ENCODE results near the gene PCCA. TPM values are rescaled to one million over a fixed set of nuclear protein-coding genes. Genes with fewer than 3 reads are reported as not detected.
"Not testable (repeated sequence)": the region's sequence is repeated elsewhere in the genome, so short reads cannot be mapped to it uniquely, and the experiment has no call there.

The PCCA gene
- polyA plus RNA-seq, 1 experiment = 22.6 TPM

- Histone ChIP-seq H3K4me3 (ENCODE audit: low read depth, low read length) (peak overlapping the region; percentile 88), H3K9me3 (ENCODE audit: control insufficient read depth, insufficient read depth, low read length) (no peaks in the 10 kb centered on the region), H3K27ac (ENCODE audit: low read depth, low read length) (no peak overlapping the region), H3K27me3 (ENCODE audit: control insufficient read depth, insufficient read depth, low read length) (no peaks in the 10 kb centered on the region)
- CTCF ChIA-PET = interaction anchor here (0.7 to 1.2 kb wide), 2 partner anchors 144 to 147 kb away, joined by 3 to 5 read pairs; no protein-coding TSS in a partner anchor
- no peak for TF ChIP-seq CTCF (IDR thresholded peaks at IDR 0.05; ENCODE audit: low read depth, low read length)
- no peak for DNase-seq (ENCODE audit: low read depth, low spot score)
- POLR2A ChIA-PET = interaction anchor here (0.5 to 1.3 kb wide), 5 partner anchors 10 to 306 kb away, joined by 3 to 14 read pairs (median 3); no protein-coding TSS in a partner anchor
Measured at GRCh38 chr13:100088273-100088643, 635 bp upstream of the PCCA start.

GRCh38 chr13:100089465-100090032, 656 bp downstream of the PCCA start:
- ChIA-PET POLR2A (interaction anchor here (0.6 to 0.7 kb wide), 2 partner anchors 125 to 132 kb away, joined by 3 to 8 read pairs; no protein-coding TSS in a partner anchor), CTCF (interaction anchor here (1.1 to 1.9 kb wide), 2 partner anchors 9 to 146 kb away, joined by 3 to 7 read pairs; no protein-coding TSS in a partner anchor)
- Histone ChIP-seq H3K27ac (ENCODE audit: low read depth, low read length) (peak overlapping the region; percentile 65), H3K4me3 (ENCODE audit: low read depth, low read length) (peak overlapping the region; percentile 88), H3K9me3 (ENCODE audit: control insufficient read depth, insufficient read depth, low read length) (no peaks in the 10 kb centered on the region), H3K27me3 (ENCODE audit: control insufficient read depth, insufficient read depth, low read length) (no peaks in the 10 kb centered on the region)
- no peak for TF ChIP-seq CTCF (IDR thresholded peaks at IDR 0.05; ENCODE audit: low read depth, low read length)
- no peak for DNase-seq (ENCODE audit: low read depth, low spot score)

- CTCF ChIA-PET = interaction anchor here (1.9 kb wide), 1 partner anchor 8 kb away, joined by 7 read pairs; no protein-coding TSS in a partner anchor
Measured at GRCh38 chr13:100090861-100091260, 2.0 kb downstream of the PCCA start.

GRCh38 chr13:100091391-100091790, 2.5 kb downstream of the PCCA start:
- no peak overlapping the region for H3K27ac ChIP-seq (ENCODE audit: low read depth, low read length)
- no peaks in the 10 kb centered on the region for H3K27me3 ChIP-seq (ENCODE audit: control insufficient read depth, insufficient read depth, low read length)
- TF ChIP-seq CTCF (IDR thresholded peaks at IDR 0.05; ENCODE audit: low read depth, low read length) = no peak
- DNase-seq (ENCODE audit: low read depth, low spot score) = no peak
- no peak overlapping the region for H3K4me3 ChIP-seq (ENCODE audit: low read depth, low read length)
- POLR2A ChIA-PET = no interaction called here
- H3K9me3 ChIP-seq (ENCODE audit: control insufficient read depth, insufficient read depth, low read length) = peaks cover 4% of the 10 kb centered on the region; the same call in 1 of the 2 replicates
- CTCF ChIA-PET = no interaction called here

More at GRCh38 chr13:100090861-100091260, 2.0 kb downstream of the PCCA start:
- DNase-seq (ENCODE audit: low read depth, low spot score) = no peak
- no peak overlapping the region for H3K4me3 ChIP-seq (ENCODE audit: low read depth, low read length)
- H3K27me3 ChIP-seq (ENCODE audit: control insufficient read depth, insufficient read depth, low read length) = no peaks in the 10 kb centered on the region
- H3K27ac ChIP-seq (ENCODE audit: low read depth, low read length) = no peak overlapping the region
- TF ChIP-seq CTCF (IDR thresholded peaks at IDR 0.05; ENCODE audit: low read depth, low read length) = no peak
- POLR2A ChIA-PET = interaction anchor here (0.5 kb wide), 1 partner anchor 279 kb away, joined by 7 read pairs; no protein-coding TSS in a partner anchor
- H3K9me3 ChIP-seq (ENCODE audit: control insufficient read depth, insufficient read depth, low read length) = peaks cover 4% of the 10 kb centered on the region; the same call in 1 of the 2 replicates

- H3K4me3 ChIP-seq (ENCODE audit: low read depth, low read length); H3K27me3 ChIP-seq (ENCODE audit: control insufficient read depth, insufficient read depth, low read length); H3K9me3 ChIP-seq (ENCODE audit: control insufficient read depth, insufficient read depth, low read length); POLR2A ChIA-PET; DNase-seq (ENCODE audit: low read depth, low spot score); H3K27ac ChIP-seq (ENCODE audit: low read depth, low read length): not testable (repeated sequence)
- CTCF ChIA-PET = interaction anchor here (0.6 kb wide), 1 partner anchor 423 kb away, joined by 3 read pairs; no protein-coding TSS in a partner anchor
Measured at GRCh38 chr13:100092273-100092672, 3.4 kb downstream of the PCCA start.

All from AG04450 (cell line).